ENCODE measurements around the gene PDCD1LG2. TPM values are rescaled to one million over a fixed set of nuclear protein-coding genes. Genes with fewer than 3 reads are reported as not detected.

Gene PDCD1LG2
- polyA plus RNA-seq, 1 experiment = 31.5 TPM

GRCh38 chr9:5559659-5560058 is 49.3 kb downstream of the PDCD1LG2 start:
- TF ChIP-seq CTCF (IDR thresholded peaks at IDR 0.05; ENCODE audit: low read depth, low read length) = no peak
- DNase-seq (ENCODE audit: low read depth, low spot score) = no peak
- POLR2A ChIA-PET = no interaction called here
- Histone ChIP-seq H3K27ac (ENCODE audit: low read depth, low read length) (no peak overlapping the region), H3K9me3 (ENCODE audit: control insufficient read depth, insufficient read depth, low read length) (no peaks in the 10 kb centered on the region), H3K27me3 (ENCODE audit: control insufficient read depth, insufficient read depth, low read length) (no peaks in the 10 kb centered on the region), H3K4me3 (ENCODE audit: low read depth, low read length) (no peak overlapping the region)
- CTCF ChIA-PET = interaction anchor here (0.8 kb wide), 1 partner anchor 31 kb away, joined by 4 read pairs; no protein-coding TSS in a partner anchor

GRCh38 chr9:5560443-5561100 is 50.2 kb downstream of the PDCD1LG2 start:
- Histone ChIP-seq H3K4me3 (ENCODE audit: low read depth, low read length) (no peak overlapping the region), H3K27me3 (ENCODE audit: control insufficient read depth, insufficient read depth, low read length) (no peaks in the 10 kb centered on the region), H3K9me3 (ENCODE audit: control insufficient read depth, insufficient read depth, low read length) (no peaks in the 10 kb centered on the region), H3K27ac (ENCODE audit: low read depth, low read length) (no peak overlapping the region)
- DNase-seq (ENCODE audit: low read depth, low spot score) = no peak
- no peak for TF ChIP-seq CTCF (IDR thresholded peaks at IDR 0.05; ENCODE audit: low read depth, low read length)
- ChIA-PET CTCF (interaction anchor here (0.8 kb wide), 1 partner anchor 30 kb away, joined by 4 read pairs; no protein-coding TSS in a partner anchor), POLR2A (no interaction called here)

- H3K27me3 ChIP-seq (ENCODE audit: control insufficient read depth, insufficient read depth, low read length) = no peaks in the 10 kb centered on the region
- no peak for TF ChIP-seq CTCF (IDR thresholded peaks at IDR 0.05; ENCODE audit: low read depth, low read length)
- no peak for DNase-seq (ENCODE audit: low read depth, low spot score)
- POLR2A ChIA-PET = no interaction called here
- CTCF ChIA-PET = no interaction called here
- H3K4me3 ChIP-seq (ENCODE audit: low read depth, low read length) = no peak overlapping the region
- H3K27ac ChIP-seq (ENCODE audit: low read depth, low read length) = no peak overlapping the region
- H3K9me3 ChIP-seq (ENCODE audit: control insufficient read depth, insufficient read depth, low read length) = no peaks in the 10 kb centered on the region
Observed at GRCh38 chr9:5561828-5562488, 51.6 kb downstream of the PDCD1LG2 start.

- Histone ChIP-seq H3K27ac (ENCODE audit: low read depth, low read length) (no peak overlapping the region), H3K9me3 (ENCODE audit: control insufficient read depth, insufficient read depth, low read length) (no peaks in the 10 kb centered on the region), H3K27me3 (ENCODE audit: control insufficient read depth, insufficient read depth, low read length) (no peaks in the 10 kb centered on the region), H3K4me3 (ENCODE audit: low read depth, low read length) (no peak overlapping the region)
- TF ChIP-seq CTCF (IDR thresholded peaks at IDR 0.05; ENCODE audit: low read depth, low read length) = no peak
- ChIA-PET CTCF (no interaction called here), POLR2A (no interaction called here)
- no peak for DNase-seq (ENCODE audit: low read depth, low spot score)
Observed at GRCh38 chr9:5562806-5563416, 52.6 kb downstream of the PDCD1LG2 start.

- no peak overlapping the region for H3K27ac ChIP-seq (ENCODE audit: low read depth, low read length)
- POLR2A ChIA-PET = no interaction called here
- CTCF ChIA-PET = interaction anchor here (1.4 kb wide), 1 partner anchor 27 kb away, joined by 5 read pairs; no protein-coding TSS in a partner anchor
Observed at GRCh38 chr9:5563417-5563815, 53.1 kb downstream of the PDCD1LG2 start.

More at GRCh38 chr9:5563417-5563815, 53.1 kb downstream of the PDCD1LG2 start:
- Histone ChIP-seq H3K9me3 (ENCODE audit: control insufficient read depth, insufficient read depth, low read length) (no peaks in the 10 kb centered on the region), H3K4me3 (ENCODE audit: low read depth, low read length) (no peak overlapping the region), H3K27me3 (ENCODE audit: control insufficient read depth, insufficient read depth, low read length) (no peaks in the 10 kb centered on the region)
- no peak for DNase-seq (ENCODE audit: low read depth, low spot score)
- no peak for TF ChIP-seq CTCF (IDR thresholded peaks at IDR 0.05; ENCODE audit: low read depth, low read length)
